ENCODE results near the gene MTMR12.
A peak's percentile ranks its signal among the peaks of the same experiment; 100 is the strongest.

Gene MTMR12, protein sequence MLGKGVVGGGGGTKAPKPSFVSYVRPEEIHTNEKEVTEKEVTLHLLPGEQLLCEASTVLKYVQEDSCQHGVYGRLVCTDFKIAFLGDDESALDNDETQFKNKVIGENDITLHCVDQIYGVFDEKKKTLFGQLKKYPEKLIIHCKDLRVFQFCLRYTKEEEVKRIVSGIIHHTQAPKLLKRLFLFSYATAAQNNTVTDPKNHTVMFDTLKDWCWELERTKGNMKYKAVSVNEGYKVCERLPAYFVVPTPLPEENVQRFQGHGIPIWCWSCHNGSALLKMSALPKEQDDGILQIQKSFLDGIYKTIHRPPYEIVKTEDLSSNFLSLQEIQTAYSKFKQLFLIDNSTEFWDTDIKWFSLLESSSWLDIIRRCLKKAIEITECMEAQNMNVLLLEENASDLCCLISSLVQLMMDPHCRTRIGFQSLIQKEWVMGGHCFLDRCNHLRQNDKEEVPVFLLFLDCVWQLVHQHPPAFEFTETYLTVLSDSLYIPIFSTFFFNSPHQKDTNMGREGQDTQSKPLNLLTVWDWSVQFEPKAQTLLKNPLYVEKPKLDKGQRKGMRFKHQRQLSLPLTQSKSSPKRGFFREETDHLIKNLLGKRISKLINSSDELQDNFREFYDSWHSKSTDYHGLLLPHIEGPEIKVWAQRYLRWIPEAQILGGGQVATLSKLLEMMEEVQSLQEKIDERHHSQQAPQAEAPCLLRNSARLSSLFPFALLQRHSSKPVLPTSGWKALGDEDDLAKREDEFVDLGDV

DNA sequence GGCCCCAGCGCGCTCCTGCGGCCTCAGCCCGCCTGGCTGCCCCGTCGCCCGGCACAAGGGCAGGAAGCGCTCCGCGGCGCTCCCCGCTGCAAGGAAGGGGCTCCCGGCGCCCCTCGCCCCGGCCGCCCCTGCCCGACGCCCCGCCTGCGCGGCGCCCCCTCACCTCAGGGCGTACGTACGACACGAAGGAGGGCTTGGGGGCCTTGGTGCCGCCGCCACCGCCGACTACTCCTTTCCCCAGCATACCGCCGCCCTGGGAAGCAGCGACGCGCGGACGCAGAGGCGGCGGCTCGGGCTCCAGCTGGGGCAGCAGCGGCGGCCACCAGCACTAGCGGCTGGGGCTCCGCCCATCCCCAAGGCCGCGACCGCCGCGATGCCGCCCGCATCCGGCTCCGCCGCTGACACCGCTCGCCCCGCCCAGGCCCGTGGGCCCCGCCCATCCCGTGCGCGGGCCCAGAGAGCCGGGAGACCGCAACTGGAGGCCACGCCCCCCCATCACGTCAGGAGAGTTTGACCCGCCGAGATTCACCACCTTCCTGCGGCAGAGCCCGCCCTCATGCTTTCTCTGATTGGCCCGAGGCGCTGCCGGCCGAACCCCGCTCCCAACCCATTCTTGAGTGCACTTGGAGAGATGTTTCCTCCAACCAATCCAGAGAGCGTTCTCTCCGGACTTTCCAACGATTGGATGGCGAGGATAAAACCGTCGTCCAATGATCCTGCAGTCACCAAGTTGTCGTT, at the start of gene MTMR12:
MTMR12 (minus strand) TSS at position 345 of the 738 bp plus-strand sequence; CDS start at position 244, 101 bp downstream.
- peak; percentile 100 for DNase-seq

- no peak for DNase-seq
These were observed 49.8 kb upstream of the MTMR12 start for GRCh38 chr5:32362527-32362926.

DNA sequence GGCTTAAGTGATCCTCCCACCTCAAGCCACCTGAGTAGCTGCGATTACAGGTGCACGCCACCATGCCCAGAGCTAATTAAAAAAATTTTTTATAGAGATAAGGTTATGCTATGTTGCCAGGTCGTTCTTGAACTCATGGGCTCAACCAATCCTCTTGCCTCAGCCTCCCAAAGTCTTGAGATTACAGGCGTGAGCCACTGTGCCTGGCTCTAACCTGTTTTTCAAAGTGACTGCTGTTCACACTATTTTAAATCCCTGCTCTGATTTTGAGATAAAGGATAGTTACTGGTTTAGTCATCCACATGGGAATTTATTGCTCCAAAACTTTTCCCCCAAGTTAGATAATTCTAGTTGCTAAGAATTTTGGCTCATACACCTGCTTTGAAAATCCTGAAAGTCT, 48.2 kb upstream of the MTMR12 start:
- peak; percentile 36 for DNase-seq

GRCh38 chr5:32358611-32359010, 45.9 kb upstream of the MTMR12 start:
- DNase-seq, result no peak

GRCh38 chr5:32357658-32358057, 44.9 kb upstream of the MTMR12 start:
- no peak for DNase-seq

DNA sequence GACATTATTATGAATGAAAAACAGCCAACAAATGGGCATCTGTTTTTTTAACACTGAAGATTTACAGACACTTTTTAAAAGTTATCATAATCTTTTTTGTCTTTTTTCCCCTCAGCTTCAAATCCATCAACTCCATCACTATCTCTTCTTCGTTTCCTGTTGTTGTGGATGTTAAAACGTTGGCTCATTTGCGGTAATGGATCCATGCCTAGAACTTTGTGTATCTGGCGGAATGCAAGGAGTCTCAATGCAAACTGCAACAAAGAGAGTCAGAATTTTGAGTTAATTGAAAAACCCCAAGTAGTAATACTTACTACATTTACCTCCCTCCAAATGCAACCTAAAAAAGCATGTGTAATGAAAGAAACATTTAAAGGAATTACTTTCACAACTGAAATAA, 42.9 kb upstream of the MTMR12 start:
- DNase-seq, result no peak

- DNase-seq, result no peak
These were observed 40.7 kb upstream of the MTMR12 start for GRCh38 chr5:32353420-32353819.

- DNase-seq, result no peak
These were observed 39.9 kb upstream of the MTMR12 start for GRCh38 chr5:32352685-32353084.

DNA sequence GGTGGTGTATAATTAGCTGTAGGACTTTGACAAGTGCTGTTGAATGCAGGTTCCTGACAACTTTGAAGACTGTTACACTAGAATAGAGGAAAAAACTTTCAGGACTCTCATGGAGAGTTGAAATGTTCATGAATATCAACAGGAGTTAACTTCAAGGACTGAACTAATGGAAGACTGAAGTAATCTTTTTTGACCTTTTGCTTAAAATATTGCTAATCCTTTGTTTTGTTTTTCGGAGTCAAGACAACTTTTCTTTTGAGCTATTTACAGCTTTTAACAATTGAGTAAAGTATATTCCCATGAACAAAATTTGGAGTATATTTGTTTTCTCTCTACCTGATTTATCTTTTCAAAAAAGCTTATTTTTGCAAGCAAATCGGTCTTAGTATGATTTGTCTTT, 34.1 kb upstream of the MTMR12 start:
- DNase-seq, result no peak

GRCh38 chr5:32343058-32343672, 30.4 kb upstream of the MTMR12 start:
- DNase-seq, result no peak

GRCh38 chr5:32342656-32343055, 29.9 kb upstream of the MTMR12 start:
- DNase-seq, result no peak

DNA sequence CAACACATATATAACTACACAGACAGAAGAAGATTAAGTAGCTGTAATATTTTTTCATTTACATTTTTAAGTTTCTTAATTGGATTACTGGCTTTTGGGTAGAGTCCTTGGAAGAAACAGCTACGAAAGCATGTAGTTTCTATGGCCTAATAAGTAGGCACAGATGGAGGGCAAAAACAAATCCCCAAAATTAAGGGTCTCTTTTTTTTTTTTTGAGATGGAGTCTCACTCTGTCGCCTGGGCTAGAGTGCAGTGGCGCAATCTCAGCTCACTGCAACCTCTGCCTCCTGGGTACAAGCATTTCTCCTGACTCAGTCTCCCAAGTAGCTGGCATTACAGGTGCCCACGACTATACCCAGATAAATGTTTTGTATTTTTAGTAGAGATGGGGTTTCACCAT, 27.1 kb upstream of the MTMR12 start:
- no peak for DNase-seq

DNA sequence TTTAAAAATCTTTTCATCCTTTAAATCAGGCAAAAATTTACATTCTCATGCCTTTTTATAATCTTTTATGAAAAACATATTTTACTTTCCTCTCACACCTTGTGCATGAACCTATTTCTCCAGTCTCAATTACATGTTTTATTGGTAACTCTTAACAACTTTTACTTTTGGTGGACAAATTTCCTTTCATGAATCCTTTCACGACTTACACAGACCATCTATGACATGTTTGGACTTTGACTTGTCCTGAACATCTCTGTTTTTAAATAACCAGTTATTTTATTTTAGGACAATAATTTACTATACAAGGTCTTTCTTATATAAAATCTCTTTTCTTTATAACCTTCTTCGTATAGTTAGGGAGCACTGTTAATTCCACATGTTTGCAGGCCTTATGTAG, 26.5 kb upstream of the MTMR12 start:
- DNase-seq, result no peak

GRCh38 chr5:32332966-32333365, 20.2 kb upstream of the MTMR12 start:
- peak; percentile 13 for DNase-seq

GRCh38 chr5:32332361-32332760, 19.6 kb upstream of the MTMR12 start:
- no peak for DNase-seq

- DNase-seq, result no peak
These were observed 19.2 kb upstream of the MTMR12 start for GRCh38 chr5:32331935-32332274.

DNA sequence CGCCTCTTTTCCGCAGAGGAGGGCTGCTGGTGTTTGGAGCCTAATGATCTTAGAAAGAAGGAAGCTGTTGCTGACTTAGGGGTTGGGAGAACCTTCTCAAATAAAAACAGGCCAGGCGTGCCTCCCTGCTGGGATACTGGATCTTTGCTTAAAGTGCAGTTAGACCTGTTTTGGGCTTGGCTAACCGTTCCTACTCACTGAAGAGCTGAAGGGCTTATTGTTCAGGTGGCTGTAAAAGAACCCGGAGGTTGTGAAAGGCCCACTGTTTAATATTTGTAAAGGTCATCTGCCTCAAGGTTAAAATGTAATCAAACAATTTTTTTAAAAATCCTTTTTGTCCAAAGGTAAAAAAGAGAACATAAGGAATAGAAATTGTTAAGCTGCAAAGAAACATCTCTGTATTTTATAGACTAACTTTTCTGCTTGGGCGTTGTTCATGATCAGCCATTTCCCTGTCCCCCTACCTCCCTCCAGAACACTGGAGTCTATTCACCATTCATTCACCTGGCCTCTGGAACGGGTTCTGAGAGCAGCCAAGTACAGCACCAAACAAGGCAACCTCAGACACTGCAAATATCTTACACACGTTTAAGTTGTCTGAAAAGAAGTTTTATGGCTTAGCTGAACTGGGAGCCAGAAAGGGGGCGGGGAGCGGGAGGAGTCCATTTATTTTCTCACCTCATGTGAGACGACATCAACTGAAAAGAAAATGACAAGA, 18.6 kb upstream of the MTMR12 start:
- no peak for DNase-seq

DNA sequence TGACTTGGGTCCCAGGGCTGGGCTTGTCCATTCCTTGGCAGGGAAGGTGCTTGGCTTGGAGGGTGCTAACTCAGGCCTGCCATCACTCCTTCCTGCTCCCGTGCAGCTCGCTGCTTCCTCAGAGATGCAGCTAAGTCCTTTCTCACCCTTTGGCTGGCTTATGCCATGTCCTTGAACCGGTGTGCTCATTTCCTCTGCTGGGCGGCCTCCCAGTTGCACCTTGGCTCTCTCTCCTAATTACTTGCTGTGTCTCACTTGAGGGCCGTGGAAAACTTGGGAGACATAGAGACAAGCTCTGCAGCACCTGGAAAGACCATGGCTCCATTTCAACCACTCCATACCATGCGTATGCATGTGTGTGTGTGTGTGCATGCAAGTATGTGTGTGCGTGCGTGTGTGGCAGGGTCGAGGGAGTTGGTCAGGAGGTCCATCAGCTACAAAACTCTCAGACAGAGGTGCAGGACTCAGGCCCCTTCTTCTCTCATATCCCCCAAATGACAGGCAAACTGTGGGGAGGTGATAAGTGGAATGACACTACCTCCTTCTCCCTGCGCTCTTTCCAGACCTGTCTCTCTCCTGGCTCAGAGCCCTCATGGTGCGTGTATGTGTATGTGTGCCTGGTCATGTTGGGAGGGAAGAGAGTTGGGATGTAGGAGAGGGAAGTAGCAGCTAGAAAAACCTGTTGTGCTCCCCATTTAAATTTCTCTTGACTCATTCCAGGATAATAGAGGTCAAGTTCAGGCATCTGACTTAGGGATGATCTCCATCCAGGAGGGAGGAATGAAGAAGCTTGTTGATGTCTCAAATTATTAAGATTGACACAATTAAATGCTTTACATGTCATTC, 17.6 kb upstream of the MTMR12 start:
- no peak for DNase-seq

- DNase-seq, result no peak
These were observed 16.7 kb upstream of the MTMR12 start for GRCh38 chr5:32329395-32329834.

GRCh38 chr5:32326216-32326772, 13.6 kb upstream of the MTMR12 start:
- DNase-seq, result peak; percentile 32

GRCh38 chr5:32325616-32326015, 12.9 kb upstream of the MTMR12 start:
- DNase-seq, result no peak
